ENCODE measurements around the gene UBAC2. TPM values are rescaled to one million over a fixed set of nuclear protein-coding genes. Genes with fewer than 3 reads are reported as not detected.

UBAC2 gene
- total and polyA plus RNA-seq, 2 of the 4 experiments (the other 2 are of a cell fraction): 20.8 to 36.3 TPM

DNA sequence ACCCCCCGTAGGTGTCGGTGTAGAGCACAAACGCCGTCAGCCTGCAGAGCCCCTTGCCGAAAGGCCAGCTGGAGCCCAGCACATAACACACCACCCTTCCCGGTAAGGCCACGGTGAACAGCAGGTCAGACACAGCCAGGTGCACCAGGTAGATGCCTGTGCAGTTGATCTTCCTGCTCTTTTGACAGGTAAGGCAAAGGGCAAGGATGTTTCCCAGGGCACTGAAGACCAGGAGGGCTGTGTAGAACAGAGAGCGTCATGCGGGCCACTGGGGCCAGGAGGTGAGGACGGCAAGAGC lies 208.0 kb downstream of the UBAC2 start:
- H3K4me2 ChIP-seq (ENCODE audit: low read depth, low read length): no peak overlapping the region
- DNase-seq (no peak), ATAC-seq (ENCODE audit: low read depth) (no peak)
- TF ChIP-seq CEBPB (IDR thresholded peaks at IDR 0.05; ENCODE audit: low read depth, low read length) (no peak), FOS (IDR thresholded peaks at IDR 0.05; ENCODE audit: low read depth, low read length) (no peak), POLR2A (IDR thresholded peaks at IDR 0.05; ENCODE audit: low read depth, low read length) (no peak), SMC3 (IDR thresholded peaks at IDR 0.05; ENCODE audit: low read depth, low read length) (no peak), RAD21 (IDR thresholded peaks at IDR 0.05; ENCODE audit: low read length) (no peak), RCOR1 (IDR thresholded peaks at IDR 0.05; ENCODE audit: insufficient replicate concordance, low read length) (no peak), MAFK (IDR thresholded peaks at IDR 0.05; ENCODE audit: low read depth, low read length) (no peak), CHD1 (IDR thresholded peaks at IDR 0.05; ENCODE audit: low read depth, low read length) (no peak), RFX5 (IDR thresholded peaks at IDR 0.05; ENCODE audit: low read depth, low read length) (no peak), MXI1 (IDR thresholded peaks at IDR 0.05; ENCODE audit: borderline replicate concordance, low read depth, low read length) (no peak)
- TF ChIP-seq, protein P1, sequence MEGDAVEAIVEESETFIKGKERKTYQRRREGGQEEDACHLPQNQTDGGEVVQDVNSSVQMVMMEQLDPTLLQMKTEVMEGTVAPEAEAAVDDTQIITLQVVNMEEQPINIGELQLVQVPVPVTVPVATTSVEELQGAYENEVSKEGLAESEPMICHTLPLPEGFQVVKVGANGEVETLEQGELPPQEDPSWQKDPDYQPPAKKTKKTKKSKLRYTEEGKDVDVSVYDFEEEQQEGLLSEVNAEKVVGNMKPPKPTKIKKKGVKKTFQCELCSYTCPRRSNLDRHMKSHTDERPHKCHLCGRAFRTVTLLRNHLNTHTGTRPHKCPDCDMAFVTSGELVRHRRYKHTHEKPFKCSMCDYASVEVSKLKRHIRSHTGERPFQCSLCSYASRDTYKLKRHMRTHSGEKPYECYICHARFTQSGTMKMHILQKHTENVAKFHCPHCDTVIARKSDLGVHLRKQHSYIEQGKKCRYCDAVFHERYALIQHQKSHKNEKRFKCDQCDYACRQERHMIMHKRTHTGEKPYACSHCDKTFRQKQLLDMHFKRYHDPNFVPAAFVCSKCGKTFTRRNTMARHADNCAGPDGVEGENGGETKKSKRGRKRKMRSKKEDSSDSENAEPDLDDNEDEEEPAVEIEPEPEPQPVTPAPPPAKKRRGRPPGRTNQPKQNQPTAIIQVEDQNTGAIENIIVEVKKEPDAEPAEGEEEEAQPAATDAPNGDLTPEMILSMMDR (conservative IDR thresholded peaks at IDR 0.05; ENCODE audit: low read depth, low read length): no peak
- H3K56ac ChIP-seq (ENCODE audit: extremely low read depth, insufficient read depth, low read length): no peak overlapping the region
- H3K4me3 ChIP-seq (ENCODE audit: insufficient read depth, low read depth, low read length): no peak overlapping the region
- no peak overlapping the region for H3K9ac ChIP-seq (ENCODE audit: low read depth, low read length)
- no peaks in the 10 kb centered on the region for H3K36me3 ChIP-seq (ENCODE audit: control insufficient read depth, insufficient read depth, low read length)
- H4K20me1 ChIP-seq (ENCODE audit: insufficient read depth, low read length): no peaks in the 10 kb centered on the region
- H2BK20ac ChIP-seq (ENCODE audit: low read depth, low read length): no peak overlapping the region
- no peak overlapping the region for H3K14ac ChIP-seq (replicated peaks; ENCODE audit: low read depth, low read length)
- no TSS peak for BruUV-seq (replicated peaks)
- dilution Hi-C loops (cut with HindIII; ENCODE audit: low sequenced_read_pairs, unreplicated experiment): no loop called here
- no peak overlapping the region for H2AK5ac ChIP-seq (ENCODE audit: low read depth, low read length)
- in situ Hi-C loops (cut with MboI; ENCODE audit: low sequenced_read_pairs): no loop called here
- H3K18ac ChIP-seq (ENCODE audit: low read depth, low read length): no peak overlapping the region
- no peak overlapping the region for H2BK120ac ChIP-seq (ENCODE audit: low read depth, low read length)
- no peak overlapping the region for H3K23ac ChIP-seq (ENCODE audit: low read depth, low read length)
- no peak overlapping the region for H3K27ac ChIP-seq (ENCODE audit: insufficient read depth, low read length)
- intact Hi-C loops (cut with micrococcal nuclease): no loop called here
- H4K8ac ChIP-seq (ENCODE audit: low read depth in 2 of 2, low read length in 2 of 2): no peak overlapping the region
- no peak overlapping the region for H4K91ac ChIP-seq (ENCODE audit: insufficient read depth, low read depth, low read length)
- no peaks in the 10 kb centered on the region for H3K9me1 ChIP-seq (ENCODE audit: insufficient read depth, low read length)
- ChIA-PET POLR2A (ENCODE audit: unreplicated experiment) (no interaction called here), CTCF (no interaction called here)
- H3K4me1 ChIP-seq (ENCODE audit: control insufficient read depth, insufficient read depth, low read length): no peaks in the 10 kb centered on the region
- 97% methylated on average over 5 of the region's 10 CpGs; no CpG with 5 or more reads in 1 of the 2 experiments for WGBS, 2 experiments (ENCODE audit: extremely low coverage in 2 of 2, insufficient read length in 1 of 2)
- H3K79me1 ChIP-seq (ENCODE audit: low read depth in 1 of 2, low read length in 2 of 2): no peaks in the 10 kb centered on the region
- H3K27me3 ChIP-seq (ENCODE audit: control insufficient read depth, insufficient read depth, low read length): peaks cover 45% of the 10 kb centered on the region
- H3K9me3 ChIP-seq (ENCODE audit: control insufficient read depth, insufficient read depth, low read length): peaks cover 8% of the 10 kb centered on the region
- H2BK5ac ChIP-seq (ENCODE audit: low read depth, low read length, poor library complexity, severe bottlenecking): no peak overlapping the region
- H3K4ac ChIP-seq (ENCODE audit: low read depth, low read length): no peak overlapping the region
- no peak overlapping the region for H2BK15ac ChIP-seq (ENCODE audit: low read depth, low read length)
- H2AFZ ChIP-seq (replicated peaks; ENCODE audit: low read length, poor library complexity): no peak overlapping the region
- H4K5ac ChIP-seq (ENCODE audit: low read depth, low read length): no peak overlapping the region
- H2AK9ac ChIP-seq (replicated peaks; ENCODE audit: low read depth, low read length, poor library complexity): no peak overlapping the region

All from IMR-90 (cell line).